ENCODE data around the gene EEF1AKMT2.

The EEF1AKMT2 gene

DNA sequence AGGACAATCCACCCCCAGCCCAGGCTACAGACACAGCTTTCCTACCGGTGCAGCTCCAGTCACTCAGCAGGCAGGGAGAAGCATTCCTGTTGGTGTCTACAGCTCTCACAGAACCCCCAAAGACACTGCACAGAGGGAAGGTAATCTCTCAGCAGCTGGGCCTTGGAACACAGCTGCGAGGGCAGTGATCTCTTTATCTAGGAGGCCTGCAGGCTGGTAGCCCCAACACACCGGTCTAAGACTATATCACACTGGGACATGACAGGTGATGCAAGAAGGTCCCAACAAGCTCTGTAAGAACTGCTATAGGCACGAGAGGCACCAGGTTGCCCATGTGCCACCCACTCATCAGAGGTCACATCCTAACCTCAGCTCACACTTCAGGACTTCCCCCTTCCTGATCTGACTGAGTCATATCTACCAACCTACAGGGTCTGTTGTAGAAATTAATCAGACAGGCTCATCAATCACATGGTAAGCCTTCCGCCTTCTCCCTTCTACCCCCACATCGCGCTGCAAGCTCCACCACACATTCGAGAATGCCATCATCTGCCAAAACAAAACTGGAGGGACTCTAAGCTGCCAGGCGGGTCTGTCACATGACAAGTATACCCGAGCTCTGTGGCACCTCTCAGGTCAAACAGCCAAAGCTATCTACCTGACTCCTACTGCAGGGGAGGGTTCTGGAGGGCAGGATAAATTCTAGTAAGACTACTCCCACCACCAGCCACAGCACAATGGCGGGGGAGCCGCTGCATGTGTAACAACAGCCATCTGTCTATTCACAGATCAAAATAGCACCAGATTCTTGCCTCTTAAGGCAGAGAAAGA is 73.6 kb downstream of the EEF1AKMT2 start:
- DNase-seq, result no peak

DNA sequence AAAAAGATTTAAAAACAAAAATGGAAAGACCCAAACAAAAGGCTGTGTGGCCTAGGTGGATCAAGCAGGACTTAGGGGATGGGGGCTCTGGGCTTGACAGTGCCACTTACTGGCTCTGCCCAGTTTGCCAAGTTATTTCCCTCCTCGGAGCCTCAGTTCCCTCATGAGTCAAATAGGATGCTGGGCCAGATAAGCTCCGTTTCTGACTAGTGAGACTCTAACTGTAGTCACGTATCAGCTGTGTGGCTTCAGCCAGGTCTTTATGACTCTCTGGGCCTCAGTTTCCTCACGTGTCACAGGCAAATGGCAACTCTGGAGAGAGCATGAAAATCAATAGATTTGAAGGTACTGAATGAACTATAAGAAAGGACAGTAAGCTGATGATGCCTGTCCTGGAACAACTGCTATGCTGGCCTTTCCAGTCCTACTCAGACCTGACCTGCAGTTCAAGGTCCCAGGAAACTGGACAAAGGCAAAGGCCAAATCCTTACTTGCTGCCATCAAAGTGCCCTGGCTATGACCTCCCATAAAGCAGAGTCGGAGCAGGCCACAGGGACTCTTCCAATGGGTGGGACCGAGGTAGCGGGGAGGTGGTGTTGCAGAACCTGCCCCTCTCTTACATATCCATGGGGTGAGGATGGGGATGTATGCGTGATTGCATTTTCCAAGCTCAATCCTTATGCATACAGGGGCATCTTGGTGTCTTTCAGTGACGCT is 74.5 kb downstream of the EEF1AKMT2 start:
- no peak for DNase-seq

DNA sequence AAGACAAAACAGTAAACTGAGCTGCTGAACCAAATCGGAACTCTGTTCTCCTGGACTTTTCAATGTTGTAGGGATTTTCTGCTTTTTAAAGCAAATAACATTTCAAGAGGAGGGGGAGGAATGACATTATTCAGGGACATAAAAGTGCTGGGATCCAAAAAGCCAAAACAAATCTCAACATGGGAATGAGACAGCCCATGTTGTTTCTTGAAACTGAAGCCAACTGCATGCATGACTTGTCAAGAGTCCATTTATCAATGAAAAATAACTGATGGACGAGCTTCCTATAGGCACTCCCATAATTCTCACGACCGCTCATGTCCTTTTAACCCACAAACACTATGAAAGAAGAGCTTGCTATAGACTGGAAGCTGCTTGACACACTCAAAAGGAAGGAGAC is 75.3 kb downstream of the EEF1AKMT2 start:
- DNase-seq, result no peak

DNA sequence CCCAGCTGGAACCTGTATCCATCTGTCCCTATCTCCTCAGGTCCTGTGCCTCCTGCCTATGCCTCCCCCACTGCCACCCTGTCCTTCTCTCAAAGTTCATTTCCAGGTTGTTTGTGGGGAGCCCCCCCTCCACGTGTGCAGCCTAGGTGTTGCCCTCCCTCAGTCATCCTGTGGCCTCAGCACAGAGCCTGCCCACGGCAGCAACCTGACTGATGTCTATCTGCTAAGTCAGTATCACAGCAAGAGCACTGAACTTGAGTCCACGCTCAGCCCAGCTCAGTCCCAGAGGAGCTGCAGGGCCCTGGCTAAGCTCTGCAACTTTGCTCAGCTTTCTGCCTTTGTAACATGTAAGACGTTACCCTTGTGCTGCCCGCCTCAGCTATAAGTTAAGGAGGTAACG is 76.2 kb downstream of the EEF1AKMT2 start:
- no peak for DNase-seq

DNA sequence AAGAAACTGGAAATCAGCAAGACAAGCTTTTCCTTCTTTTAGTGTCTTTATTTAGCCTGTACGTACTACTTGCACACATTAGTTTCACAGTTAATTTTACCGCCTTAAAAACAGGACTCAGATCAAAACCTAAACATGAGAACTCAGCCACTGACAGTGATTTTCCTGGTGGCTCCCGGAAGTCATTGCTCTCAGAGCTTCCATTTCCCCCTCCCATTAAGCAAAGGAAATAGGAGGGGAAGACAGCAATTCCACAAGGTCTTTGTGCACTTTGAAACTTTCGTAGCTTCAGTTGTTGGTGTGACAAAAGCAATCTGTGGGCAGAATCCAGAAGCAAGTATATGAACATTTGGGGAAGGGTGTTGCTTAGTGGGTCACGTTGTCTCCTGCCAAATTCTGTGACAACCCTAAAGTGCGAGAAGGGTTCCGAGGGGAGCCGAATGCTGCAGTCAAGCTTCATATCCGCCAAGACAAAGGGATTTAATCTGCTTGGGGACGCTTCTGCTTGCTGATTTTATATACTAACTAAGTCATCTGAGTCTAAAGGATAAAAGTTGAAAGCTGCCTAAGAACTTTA is 77.9 kb downstream of the EEF1AKMT2 start:
- no peak for DNase-seq

DNA sequence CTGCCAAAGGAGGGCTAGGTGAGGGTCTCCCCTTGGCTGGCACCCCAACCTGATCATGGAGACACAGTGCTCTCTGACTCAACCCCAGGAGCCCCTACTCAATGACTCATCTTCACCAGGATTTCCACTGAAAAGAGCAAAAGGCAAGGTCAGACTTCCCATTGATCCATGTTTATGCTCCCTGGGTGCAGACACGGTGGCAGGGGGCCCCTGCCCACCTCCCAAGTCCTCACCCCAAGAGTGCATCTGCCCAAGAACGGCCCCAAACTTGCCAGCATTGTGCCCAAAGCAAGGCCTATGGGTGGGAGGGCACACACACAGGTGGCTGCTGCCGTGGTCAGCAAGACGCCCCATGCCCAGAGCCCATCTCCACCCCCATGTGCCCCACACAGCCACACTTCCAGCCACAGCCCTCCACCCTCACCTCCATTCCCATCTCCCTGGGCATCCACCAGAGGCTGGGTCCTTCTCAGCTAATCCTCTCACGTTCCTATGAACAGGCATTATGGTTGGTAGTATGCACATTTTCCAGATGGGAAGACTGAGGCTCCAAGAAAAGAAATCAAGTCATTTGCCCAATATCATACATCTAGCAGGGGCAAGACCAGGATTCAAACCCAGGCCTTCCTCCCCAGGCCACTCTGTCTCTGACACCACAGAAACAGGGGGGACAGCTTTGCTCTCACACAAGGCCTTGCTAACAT is 78.8 kb downstream of the EEF1AKMT2 start:
- no peak for DNase-seq

DNA sequence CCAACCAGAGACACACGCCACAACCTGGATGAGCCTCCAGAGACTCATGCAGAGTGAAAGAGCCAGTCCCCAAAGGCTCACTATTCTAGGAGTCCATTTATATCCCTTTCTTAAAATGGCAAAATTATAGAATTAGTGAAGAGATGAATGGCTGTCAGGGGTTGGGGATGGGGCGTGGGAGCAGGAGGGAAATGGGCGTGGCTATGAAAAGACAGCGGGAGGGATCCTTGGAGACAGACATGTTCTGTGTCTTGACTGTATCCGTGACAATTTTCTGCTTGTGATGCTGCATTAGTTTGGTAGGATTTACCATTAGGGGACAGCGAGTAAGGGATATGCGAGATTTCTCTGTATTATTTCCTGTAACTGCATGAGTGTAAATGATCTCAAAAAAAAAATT is 80.5 kb downstream of the EEF1AKMT2 start:
- DNase-seq, result no peak

DNA sequence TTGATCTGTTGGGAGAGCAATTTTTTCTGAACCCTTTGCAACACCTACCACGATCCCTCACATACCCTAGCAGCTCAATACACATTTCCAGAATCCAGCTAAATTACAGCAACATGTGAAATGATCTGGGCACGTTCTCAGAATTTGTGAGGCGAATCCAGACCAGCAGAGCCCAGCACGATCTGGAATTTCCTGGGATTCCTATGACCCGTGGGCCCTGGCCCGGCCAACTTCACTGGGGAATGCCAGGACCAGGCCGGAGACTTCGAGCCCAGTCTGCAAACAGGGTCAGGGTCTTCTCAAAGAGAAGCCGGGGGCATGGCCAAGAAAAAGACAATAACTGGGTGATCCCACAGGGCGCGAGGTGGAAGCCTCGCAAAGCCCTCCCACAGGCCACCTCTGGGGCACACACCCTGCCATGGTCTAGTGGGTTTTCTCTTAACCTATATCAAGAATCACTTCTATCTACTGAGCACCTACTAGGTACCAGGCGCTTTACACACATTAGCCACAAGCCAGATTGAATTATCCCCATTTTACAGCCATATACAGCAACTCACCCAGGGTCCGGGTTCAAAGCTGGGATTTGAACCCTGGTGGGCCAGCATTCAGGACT is 81.3 kb downstream of the EEF1AKMT2 start:
- no peak for DNase-seq

DNA sequence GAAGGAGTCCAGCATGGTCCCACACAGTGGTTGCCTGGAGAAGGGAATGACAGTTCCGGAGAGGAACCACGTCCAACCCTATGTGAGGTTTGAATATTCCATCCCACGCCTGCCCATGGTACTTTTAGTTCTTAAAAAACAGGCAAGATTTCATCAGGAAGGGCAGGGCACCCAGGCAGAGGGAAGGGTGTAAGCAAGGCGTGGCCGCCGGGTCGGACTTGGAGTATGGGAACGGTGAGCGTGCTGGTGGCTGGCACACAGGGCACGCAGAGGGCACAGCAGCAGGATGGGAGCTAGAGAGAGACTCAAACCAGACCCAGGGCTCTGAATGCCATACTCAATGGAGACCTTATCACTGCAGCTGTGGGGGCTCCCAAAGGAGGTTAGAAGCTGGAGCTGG is 81.8 kb downstream of the EEF1AKMT2 start:
- no peak for DNase-seq

DNA sequence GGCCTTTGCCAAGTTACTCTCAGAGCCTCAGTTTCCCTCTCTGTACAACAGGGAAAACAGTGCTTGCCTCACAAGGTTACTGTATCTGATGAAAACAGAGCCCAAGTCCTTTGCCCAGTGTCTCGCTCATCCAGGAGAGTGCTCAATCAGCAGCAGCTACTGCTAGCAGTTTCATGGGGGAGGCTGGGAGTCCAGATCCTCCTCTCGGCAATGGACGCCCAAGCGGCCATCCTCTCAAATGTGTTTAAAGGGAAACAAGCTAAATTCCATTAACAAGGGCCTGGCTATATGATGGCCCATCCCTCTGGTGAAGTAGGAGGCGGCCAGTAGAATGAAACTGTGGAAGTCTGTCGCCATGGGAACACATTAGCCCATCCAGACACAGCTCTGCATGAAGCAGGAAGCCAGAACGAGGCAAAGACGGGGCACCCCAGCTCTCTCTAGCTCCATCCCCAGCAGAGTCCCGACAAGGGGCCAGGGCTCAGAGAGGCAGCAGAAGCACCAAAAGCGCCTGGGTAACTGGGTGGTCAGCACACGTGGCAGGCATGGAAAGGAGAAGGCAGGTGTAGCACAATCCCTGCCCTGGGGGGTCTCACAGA is 82.7 kb downstream of the EEF1AKMT2 start:
- DNase-seq, result no peak

DNA sequence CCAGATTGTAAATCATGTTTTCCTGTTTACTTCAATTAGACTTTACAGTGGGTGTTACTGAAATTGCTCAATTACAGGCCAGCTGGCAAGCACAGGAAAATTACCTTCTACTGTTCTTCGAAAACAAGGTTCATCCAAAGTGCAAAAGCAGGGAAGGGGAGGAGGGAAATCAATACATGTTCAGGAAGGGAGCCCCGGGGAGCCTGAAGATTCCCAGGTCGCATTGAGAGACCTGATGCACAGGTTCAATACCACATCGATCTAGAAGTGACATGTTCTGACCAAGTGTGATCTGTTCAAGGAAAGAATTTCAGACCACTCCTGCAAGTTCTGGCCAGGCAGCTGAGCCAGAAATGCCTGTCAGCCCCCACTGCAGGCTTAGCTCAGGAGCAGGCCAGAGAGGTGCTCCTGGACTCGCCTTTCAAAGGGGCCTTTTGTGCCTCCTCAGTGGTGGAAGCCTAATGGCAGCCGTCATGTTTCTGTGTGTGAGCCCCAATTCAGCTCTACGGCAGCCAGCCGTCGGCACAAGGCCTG is 83.4 kb downstream of the EEF1AKMT2 start:
- DNase-seq, result peak; percentile 34 to 63
